Thymus (tissue), 11 donors: Measurements from ENCODE around the gene KRCC1. TPM values are rescaled to one million over a fixed set of nuclear protein-coding genes. Genes with fewer than 3 reads are reported as not detected.
"Not testable (repeated sequence)": the region's sequence is repeated elsewhere in the genome, so short reads cannot be mapped to it uniquely, and the experiment has no call there.

ENCODE experiments used
- DNase-seq, 9 donors: peaks; one replicate each; pipeline ENCODE4 v3.0.0-alpha.2; 2013; ENCODE audit warnings: low spot score in 9 of 9, low read depth in 6 of 9, missing footprints in 1 of 9
- H3K27ac ChIP-seq, 2 donors: one replicate each; pipeline ENCODE4 v1.5.1; 2013; ENCODE audit warnings: control low read depth in 1 of 2, low read depth in 1 of 2, low read length in 1 of 2, mild to moderate bottlenecking in 1 of 2, moderate library complexity in 1 of 2
- H3K27me3 ChIP-seq, 2 donors: one replicate each; pipeline ENCODE4 v1.5.1; 2013; ENCODE audit warnings: low read length in 1 of 2; ENCODE audit not compliant: control insufficient read depth in 2 of 2, insufficient read depth in 1 of 2
- H3K36me3 ChIP-seq, 2 donors: one replicate each; pipeline ENCODE4 v1.5.1; 2013; ENCODE audit warnings: low read length in 1 of 2, mild to moderate bottlenecking in 1 of 2, moderate library complexity in 1 of 2; ENCODE audit not compliant: control insufficient read depth in 2 of 2, insufficient read depth in 2 of 2
- H3K4me1 ChIP-seq, 2 donors: one replicate each; pipeline ENCODE4 v1.5.1; 2013; ENCODE audit warnings: low read length in 2 of 2; ENCODE audit not compliant: control insufficient read depth in 2 of 2, insufficient read depth in 2 of 2
- H3K4me3 ChIP-seq, 2 donors: one replicate each; pipeline ENCODE4 v1.5.1; 2013; ENCODE audit warnings: low read length in 2 of 2, control low read depth in 1 of 2, mild to moderate bottlenecking in 1 of 2
- H3K9me3 ChIP-seq, 2 donors: one replicate each; pipeline ENCODE4 v1.5.1; 2013; ENCODE audit warnings: low read length in 1 of 2, mild to moderate bottlenecking in 1 of 2; ENCODE audit not compliant: control insufficient read depth in 2 of 2, insufficient read depth in 1 of 2
- WGBS: extraction: QIAGEN DNeasy Blood & Tissue Kit; methylation state at CpG from one replicate; pipeline ENCODE4 v1.1.7; 2013; 5-methylcytosine and 5-hydroxymethylcytosine counted together
- polyA plus RNA-seq: library from polyadenylated mRNA; stranded (reverse); fragments of 200-250 nt; gene quantifications from one replicate; pipeline ENCODE4 v1.2.3, GENCODE V29; 2013
- total RNA-seq: library from RNA; stranded (reverse); fragments of 120-200 nt; gene quantifications from one replicate; pipeline ENCODE4 v1.2.4, GENCODE V29; 2013
- donor health status: healthy.

KRCC1 gene
- total and polyA plus RNA-seq, 2 donors, result 42.3 to 57.2 TPM

DNA sequence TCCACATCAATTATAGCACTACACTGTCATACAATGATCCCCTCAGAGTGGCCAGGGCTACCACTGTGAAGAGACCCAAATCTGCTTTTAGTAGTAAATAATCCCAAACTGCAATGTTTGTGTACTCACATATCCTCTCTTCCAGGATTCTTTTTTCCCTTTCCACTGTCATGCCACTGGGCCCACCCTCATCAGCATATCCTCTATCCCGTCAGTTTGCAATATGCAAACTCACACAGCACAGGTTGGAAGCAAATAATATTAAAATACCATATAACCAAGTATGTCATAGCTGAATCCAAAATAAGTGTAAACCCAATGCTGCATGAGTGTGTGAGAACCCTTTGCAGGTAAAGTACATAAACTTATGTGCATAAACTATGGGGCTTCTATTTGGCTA, 68.1 kb downstream of the KRCC1 start:
- not testable (repeated sequence) for DNase-seq

DNA sequence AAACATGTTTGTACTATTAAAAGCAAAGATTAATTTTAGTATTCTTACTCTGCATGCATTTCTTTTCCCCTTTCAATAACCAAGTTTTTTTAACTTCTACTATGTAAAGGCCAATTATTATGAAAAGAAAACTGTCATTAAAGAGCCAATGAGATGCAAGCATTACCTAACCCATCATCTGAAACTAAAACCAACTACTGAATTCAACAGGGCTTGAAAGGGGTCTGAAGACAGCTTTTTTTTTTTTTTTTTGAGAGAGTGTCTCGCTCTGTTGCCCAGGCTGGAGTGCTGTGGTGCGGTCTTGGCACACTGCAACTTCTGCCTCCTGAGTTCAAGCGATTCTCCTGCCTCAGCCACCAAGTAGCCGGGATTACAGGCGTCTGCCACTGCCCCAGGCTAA, 69.7 kb downstream of the KRCC1 start:
- not testable (repeated sequence) for H3K4me1 ChIP-seq, H3K27ac ChIP-seq, H3K27me3 ChIP-seq, H3K36me3 ChIP-seq, H3K9me3 ChIP-seq, DNase-seq, H3K4me3 ChIP-seq
- 80% methylated on average over 5 of the region's 5 CpGs for WGBS

More for the DNA sequence above, 68.1 kb downstream of the KRCC1 start:
- H3K36me3 ChIP-seq, H3K4me1 ChIP-seq, H3K27ac ChIP-seq, H3K4me3 ChIP-seq, H3K27me3 ChIP-seq, H3K9me3 ChIP-seq: not testable (repeated sequence)
- no CpG with 5 or more reads among the region's 1 CpG for WGBS

DNA sequence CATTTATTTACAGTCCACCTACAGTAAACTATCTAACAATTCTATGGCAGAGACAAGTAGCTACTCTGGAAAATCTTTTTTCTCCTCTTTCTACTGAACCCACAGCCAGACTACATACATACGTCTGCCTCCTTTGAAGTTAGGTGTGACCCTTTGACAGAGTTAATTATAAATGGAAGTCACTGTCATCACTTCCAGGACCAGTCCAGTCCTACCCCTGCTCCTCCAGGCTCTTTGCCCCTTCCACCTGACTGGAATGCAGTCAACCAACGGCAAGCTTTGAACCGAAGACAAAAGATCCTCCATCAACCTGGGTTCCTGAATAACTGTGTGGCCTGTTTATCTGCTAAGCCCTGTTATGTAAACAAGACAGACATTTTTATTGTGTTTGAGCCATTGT, 74.4 kb downstream of the KRCC1 start:
- DNase-seq, H3K9me3 ChIP-seq, H3K4me3 ChIP-seq, H3K27me3 ChIP-seq, H3K36me3 ChIP-seq, H3K4me1 ChIP-seq, H3K27ac ChIP-seq: not testable (repeated sequence)
- no CpG with 5 or more reads among the region's 3 CpGs for WGBS

Other genes starting within 250 kb of the KRCC1 start
- gene RGPD2, start 230.0 kb downstream of the KRCC1 start, total RNA-seq, result 12.5 TPM
- 8.5 TPM for gene RGPD2, start 230.0 kb downstream of the KRCC1 start, polyA plus RNA-seq
- 91.1 TPM for gene RNU2-63P, start 39.2 kb downstream of the KRCC1 start, total RNA-seq
- gene RNU2-63P, start 39.2 kb downstream of the KRCC1 start, polyA plus RNA-seq, result not detected
- 0.42 TPM for gene SMYD1, start 12.0 kb upstream of the KRCC1 start, total RNA-seq
- 0.43 TPM for gene SMYD1, start 12.0 kb upstream of the KRCC1 start, polyA plus RNA-seq
- 0.24 TPM for gene FABP1, start 72.3 kb upstream of the KRCC1 start, total RNA-seq
- 1.4 TPM for gene FABP1, start 72.3 kb upstream of the KRCC1 start, polyA plus RNA-seq
- 3.2 TPM for gene THNSL2, start 114.6 kb upstream of the KRCC1 start, total RNA-seq
- gene THNSL2, start 114.6 kb upstream of the KRCC1 start, polyA plus RNA-seq, result 18.9 TPM